D721Med (cell line): ENCODE measurements around the gene PTEN.

Source experiments
- DNase-seq: peaks from one replicate; pipeline ENCODE4 v3.0.0; 2011; ENCODE audit warnings: low spot score; ENCODE audit not compliant: insufficient read length
- FAIRE-seq: peaks from 2 replicates; lab custom pipeline; 2011; peaks lifted over from hg19 to GRCh38; lab: Jason Lieb, UNC
- TF ChIP-seq, protein P1 (sequence below): IDR thresholded peaks from 2 replicates; pipeline ENCODE4 v1.5.1; 2012; ENCODE audit warnings: mild to moderate bottlenecking, control low read depth; ENCODE audit not compliant: insufficient read depth; ENCODE audit errors: missing control alignments

PTEN gene

GRCh38 chr10:88019753-88020152, 156.3 kb downstream of the PTEN start:
- FAIRE-seq (no peak), DNase-seq (no peak)
- TF ChIP-seq, protein P1, sequence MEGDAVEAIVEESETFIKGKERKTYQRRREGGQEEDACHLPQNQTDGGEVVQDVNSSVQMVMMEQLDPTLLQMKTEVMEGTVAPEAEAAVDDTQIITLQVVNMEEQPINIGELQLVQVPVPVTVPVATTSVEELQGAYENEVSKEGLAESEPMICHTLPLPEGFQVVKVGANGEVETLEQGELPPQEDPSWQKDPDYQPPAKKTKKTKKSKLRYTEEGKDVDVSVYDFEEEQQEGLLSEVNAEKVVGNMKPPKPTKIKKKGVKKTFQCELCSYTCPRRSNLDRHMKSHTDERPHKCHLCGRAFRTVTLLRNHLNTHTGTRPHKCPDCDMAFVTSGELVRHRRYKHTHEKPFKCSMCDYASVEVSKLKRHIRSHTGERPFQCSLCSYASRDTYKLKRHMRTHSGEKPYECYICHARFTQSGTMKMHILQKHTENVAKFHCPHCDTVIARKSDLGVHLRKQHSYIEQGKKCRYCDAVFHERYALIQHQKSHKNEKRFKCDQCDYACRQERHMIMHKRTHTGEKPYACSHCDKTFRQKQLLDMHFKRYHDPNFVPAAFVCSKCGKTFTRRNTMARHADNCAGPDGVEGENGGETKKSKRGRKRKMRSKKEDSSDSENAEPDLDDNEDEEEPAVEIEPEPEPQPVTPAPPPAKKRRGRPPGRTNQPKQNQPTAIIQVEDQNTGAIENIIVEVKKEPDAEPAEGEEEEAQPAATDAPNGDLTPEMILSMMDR: no peak
